IPS DF 4.7 (cell line): Measurements from ENCODE around the gene CDH13.

ENCODE experiments used
- DNase-seq: peaks from one replicate; pipeline ENCODE4 v3.0.0-alpha.2; 2013; ENCODE audit warnings: low spot score; ENCODE audit errors: extremely low read depth

The CDH13 gene

GRCh38 chr16:83402160-83402814 is 775.5 kb downstream of the CDH13 start:
- no peak for DNase-seq

GRCh38 chr16:83402967-83403366 is 776.2 kb downstream of the CDH13 start:
- no peak for DNase-seq

- no peak for DNase-seq
Observed at GRCh38 chr16:83403761-83404160, 777.0 kb downstream of the CDH13 start.

GRCh38 chr16:83404261-83404660 is 777.5 kb downstream of the CDH13 start:
- DNase-seq: no peak

GRCh38 chr16:83407928-83408327 is 781.2 kb downstream of the CDH13 start:
- DNase-seq: no peak

- no peak for DNase-seq
Observed at GRCh38 chr16:83409347-83409746, 782.6 kb downstream of the CDH13 start.

GRCh38 chr16:83418565-83418964 is 791.8 kb downstream of the CDH13 start:
- DNase-seq: no peak

- DNase-seq: no peak
Observed at GRCh38 chr16:83420206-83420760, 793.5 kb downstream of the CDH13 start.

GRCh38 chr16:83433201-83433600 is 806.4 kb downstream of the CDH13 start:
- no peak for DNase-seq

- DNase-seq: no peak
Observed at GRCh38 chr16:83437036-83437435, 810.3 kb downstream of the CDH13 start.

GRCh38 chr16:83438326-83438725 is 811.6 kb downstream of the CDH13 start:
- DNase-seq: no peak

GRCh38 chr16:83439412-83439811 is 812.6 kb downstream of the CDH13 start:
- no peak for DNase-seq

GRCh38 chr16:83441517-83441916 is 814.7 kb downstream of the CDH13 start:
- no peak for DNase-seq

GRCh38 chr16:83443972-83444371 is 817.2 kb downstream of the CDH13 start:
- no peak for DNase-seq

- DNase-seq: no peak
Observed at GRCh38 chr16:83447560-83447959, 820.8 kb downstream of the CDH13 start.

- DNase-seq: no peak
Observed at GRCh38 chr16:83449861-83450260, 823.1 kb downstream of the CDH13 start.

GRCh38 chr16:83453977-83454376 is 827.2 kb downstream of the CDH13 start:
- no peak for DNase-seq

- no peak for DNase-seq
Observed at GRCh38 chr16:83455716-83456115, 828.9 kb downstream of the CDH13 start.

GRCh38 chr16:83456934-83457333 is 830.2 kb downstream of the CDH13 start:
- no peak for DNase-seq

GRCh38 chr16:83458612-83459011 is 831.8 kb downstream of the CDH13 start:
- DNase-seq: no peak

GRCh38 chr16:83464991-83465390 is 838.2 kb downstream of the CDH13 start:
- DNase-seq: no peak

- no peak for DNase-seq
Observed at GRCh38 chr16:83470416-83470815, 843.6 kb downstream of the CDH13 start.

- no peak for DNase-seq
Observed at GRCh38 chr16:83472776-83473501, 846.2 kb downstream of the CDH13 start.
